Eye (tissue), 1 donor: ENCODE data around the gene PPP1R16B.
A peak's percentile ranks its signal among the peaks of the same experiment; 100 is the strongest.
"Not testable (repeated sequence)": the region's sequence is repeated elsewhere in the genome, so short reads cannot be mapped to it uniquely, and the experiment has no call there.

ENCODE experiments used
- DNase-seq: peaks from one replicate; pipeline ENCODE4 v3.0.0-alpha.2; 2015

Gene PPP1R16B

GRCh38 chr20:38794057-38794456 lies 11.4 kb upstream of the PPP1R16B start:
- DNase-seq: not testable (repeated sequence)

GRCh38 chr20:38798266-38798665 lies 7.2 kb upstream of the PPP1R16B start:
- no peak for DNase-seq

GRCh38 chr20:38799203-38799602 lies 6.3 kb upstream of the PPP1R16B start:
- DNase-seq: no peak

DNA sequence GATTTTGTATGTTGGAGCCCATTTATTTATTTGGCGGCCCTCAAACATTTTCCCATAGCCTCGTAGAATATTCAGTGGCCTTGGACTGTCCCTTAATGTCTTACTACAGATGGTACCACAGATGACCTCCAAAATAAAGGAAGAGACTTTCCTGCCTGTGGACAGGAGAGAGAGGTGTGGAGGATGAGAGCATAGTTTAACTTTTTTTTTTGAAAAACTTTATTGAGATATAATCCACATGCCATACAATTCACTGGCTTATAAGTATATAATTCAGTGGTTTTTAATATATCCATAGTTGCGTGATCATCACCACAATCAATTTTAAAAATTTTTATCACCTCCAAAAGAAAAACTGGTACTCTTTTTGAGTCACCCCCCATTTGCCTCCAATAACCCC lies 4.6 kb upstream of the PPP1R16B start:
- DNase-seq: no peak

DNA sequence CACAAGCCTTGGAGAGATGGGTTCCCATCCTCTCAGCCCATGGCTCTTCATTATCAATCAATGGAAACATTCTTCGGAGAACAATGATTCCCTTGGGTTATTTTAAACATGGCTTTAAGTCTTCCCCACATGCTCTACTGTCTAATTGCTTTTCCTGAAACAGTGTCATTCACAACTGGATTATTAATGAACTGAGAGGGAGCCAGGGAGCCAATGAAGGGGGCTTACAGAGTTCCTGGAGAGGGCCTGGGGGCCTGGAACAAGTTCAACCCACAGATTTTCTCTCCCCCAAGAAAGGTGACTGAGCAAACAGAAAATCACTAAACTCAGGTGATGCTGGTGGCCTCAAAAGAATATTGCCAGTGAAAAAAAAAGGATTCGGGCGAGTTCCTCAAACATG lies 1.3 kb upstream of the PPP1R16B start:
- peak; percentile 22 for DNase-seq

DNA sequence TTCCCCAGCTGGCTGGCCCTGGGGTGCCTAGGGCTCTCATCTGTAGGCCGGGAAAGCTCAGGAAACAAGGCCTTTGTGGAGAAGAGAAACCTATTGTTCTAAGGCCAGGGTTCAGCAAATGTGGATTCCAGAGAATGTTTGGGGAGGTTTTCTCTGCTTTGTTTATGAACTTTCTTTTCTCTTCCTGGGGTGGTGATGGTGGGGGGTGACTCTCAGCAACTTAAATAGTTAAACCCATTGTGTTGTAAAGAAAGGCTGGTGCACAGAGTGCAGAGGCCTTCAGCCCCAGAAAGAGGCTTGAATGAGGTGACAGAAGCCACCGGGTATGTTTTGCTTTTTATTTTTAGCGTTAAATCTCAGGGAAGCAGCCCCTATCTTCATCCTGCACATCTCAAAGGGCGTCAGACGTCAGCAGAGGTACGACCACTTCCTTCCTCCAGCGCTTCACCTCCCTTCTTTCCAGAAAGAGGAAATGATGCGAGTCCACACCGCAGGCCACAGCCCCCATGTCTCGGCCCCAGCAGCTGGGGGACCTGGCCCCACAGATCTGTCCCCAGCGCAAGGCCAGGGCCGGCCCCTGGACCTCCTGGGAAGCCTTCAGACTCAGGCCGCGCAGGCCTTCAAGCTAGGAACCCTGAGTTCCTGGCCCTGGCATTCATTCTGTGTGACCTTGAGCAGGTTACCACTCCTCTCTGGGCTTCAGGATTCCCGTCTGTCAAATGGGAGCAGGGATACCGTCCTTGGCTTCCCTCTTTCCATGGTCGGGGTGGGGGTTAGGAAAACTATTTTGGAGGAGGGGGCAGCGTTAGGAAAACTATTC lies 605 bp upstream of the PPP1R16B start:
- DNase-seq: peak; percentile 59

- DNase-seq: peak; percentile 66
These were observed 709 bp downstream of the PPP1R16B start for GRCh38 chr20:38805958-38806854.

- DNase-seq: peak; percentile 61
These were observed 1.6 kb downstream of the PPP1R16B start for GRCh38 chr20:38806855-38807655.

GRCh38 chr20:38809942-38810341 lies 4.4 kb downstream of the PPP1R16B start:
- no peak for DNase-seq

DNA sequence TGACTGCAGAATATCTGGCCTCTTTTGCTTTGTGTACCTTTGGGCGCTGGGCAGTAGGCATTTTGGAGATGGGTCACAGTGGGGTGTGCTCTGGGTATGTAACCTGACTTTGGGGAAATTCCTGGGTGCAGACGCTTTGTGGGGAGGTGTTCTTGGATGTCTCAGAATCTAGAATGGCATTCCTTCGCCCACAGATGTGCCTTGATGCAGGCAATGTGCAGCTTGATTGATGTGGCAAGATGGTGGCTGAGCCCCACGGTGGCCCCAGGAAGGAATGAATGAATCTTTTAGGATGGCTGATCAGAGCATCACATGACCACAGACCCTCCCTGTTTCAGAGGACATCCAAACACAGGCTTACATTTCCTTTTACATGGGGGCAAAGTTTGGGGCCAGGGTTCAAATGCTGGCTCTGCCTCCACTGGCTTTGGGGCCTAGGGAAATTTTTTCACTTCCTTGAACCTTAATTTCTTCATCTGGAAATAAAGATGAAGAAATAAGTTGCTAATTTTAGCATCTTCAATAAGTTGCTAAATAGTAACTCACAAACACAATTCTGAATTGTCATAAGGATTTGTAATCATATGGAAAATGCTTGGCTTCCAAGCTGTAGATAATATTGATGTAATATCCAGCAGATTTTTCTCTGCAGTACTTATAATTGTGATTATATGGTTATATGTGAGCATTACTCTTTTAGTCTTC lies 5.6 kb downstream of the PPP1R16B start:
- no peak for DNase-seq

- no peak for DNase-seq
These were observed 6.3 kb downstream of the PPP1R16B start for GRCh38 chr20:38811769-38812168.

GRCh38 chr20:38812182-38812581 lies 6.7 kb downstream of the PPP1R16B start:
- DNase-seq: peak; percentile 33

DNA sequence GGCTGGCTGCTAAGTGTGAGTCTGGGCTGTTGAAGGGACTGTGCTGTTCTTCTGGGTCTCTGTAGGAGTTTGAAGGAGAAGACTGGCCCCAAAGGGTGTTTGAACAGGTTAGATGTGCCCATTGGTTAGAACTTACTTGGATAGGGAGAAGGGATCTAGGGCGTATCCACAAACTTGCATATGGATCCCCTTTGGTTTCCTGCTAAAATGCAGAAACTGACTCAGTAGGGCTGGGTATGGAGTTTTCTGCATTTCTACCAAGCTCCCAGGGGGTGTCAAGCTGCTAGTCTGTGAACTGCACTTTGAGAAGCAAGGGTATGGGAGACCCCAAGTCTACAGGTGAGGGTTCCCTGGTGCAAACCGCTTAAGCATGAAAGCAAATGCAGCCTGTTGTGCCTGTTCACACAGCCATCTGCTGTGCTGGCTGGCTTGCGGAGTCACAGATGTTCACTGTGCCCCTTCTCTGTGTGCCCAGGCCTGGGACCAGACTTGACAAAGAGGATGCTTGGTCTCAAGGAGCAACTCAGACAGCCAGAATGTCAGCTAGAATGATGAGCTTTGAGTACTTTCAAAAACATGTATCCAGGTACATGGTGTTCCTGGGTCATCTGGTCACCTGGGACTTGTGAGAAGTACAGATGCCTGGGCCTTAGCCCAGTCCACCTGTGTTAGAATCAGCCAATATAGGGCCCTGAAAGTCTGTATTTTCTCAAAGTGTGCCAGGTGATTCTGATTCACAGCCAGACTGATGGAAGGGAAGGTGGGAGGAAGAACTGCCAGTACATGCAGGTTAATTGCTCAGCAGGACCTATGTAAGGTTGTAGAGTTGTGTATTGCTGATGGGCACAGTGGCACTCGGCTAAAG lies 7.4 kb downstream of the PPP1R16B start:
- DNase-seq: peak; percentile 16

GRCh38 chr20:38813574-38813962 lies 8.1 kb downstream of the PPP1R16B start:
- DNase-seq: not testable (repeated sequence)

- no peak for DNase-seq
These were observed 9.9 kb downstream of the PPP1R16B start for GRCh38 chr20:38815446-38815845.

GRCh38 chr20:38818113-38819065 lies 12.9 kb downstream of the PPP1R16B start:
- no peak for DNase-seq

GRCh38 chr20:38825571-38825900 lies 20.0 kb downstream of the PPP1R16B start:
- DNase-seq: no peak

GRCh38 chr20:38825901-38826625 lies 20.6 kb downstream of the PPP1R16B start:
- peak; percentile 42 for DNase-seq

GRCh38 chr20:38827770-38828281 lies 22.3 kb downstream of the PPP1R16B start:
- DNase-seq: no peak
